HG02588 (cell line): Measurements from ENCODE around the gene SMAD1.

ENCODE experiments used
- ATAC-seq: cut with Tn5 transposase; IDR thresholded peaks from one replicate; pipeline ENCODE4 v1.9.1; 2021; ENCODE audit warnings: mild to moderate bottlenecking, moderate library complexity; ENCODE audit not compliant: unreplicated experiment

Gene SMAD1

GRCh38 chr4:145481164-145481941 lies at the start of gene SMAD1:
SMAD1 (plus strand) TSS chr4:145481853; CDS start chr4:145514614, 32,761 bp downstream.
- ATAC-seq, result peak; percentile 60

GRCh38 chr4:145433684-145434083 lies 48.0 kb upstream of the SMAD1 start:
- no peak for ATAC-seq

GRCh38 chr4:145435646-145436045 lies 46.0 kb upstream of the SMAD1 start:
- no peak for ATAC-seq

GRCh38 chr4:145436114-145436513 lies 45.5 kb upstream of the SMAD1 start:
- ATAC-seq, result no peak

- no peak for ATAC-seq
These were observed 44.9 kb upstream of the SMAD1 start for GRCh38 chr4:145436796-145437195.

- ATAC-seq, result no peak
These were observed 44.2 kb upstream of the SMAD1 start for GRCh38 chr4:145437466-145437865.

GRCh38 chr4:145438298-145438697 lies 43.4 kb upstream of the SMAD1 start:
- ATAC-seq, result no peak

- no peak for ATAC-seq
These were observed 41.2 kb upstream of the SMAD1 start for GRCh38 chr4:145440292-145441007.

- ATAC-seq, result peak; percentile 88
These were observed 35.5 kb upstream of the SMAD1 start for GRCh38 chr4:145446184-145446583.

GRCh38 chr4:145451895-145452294 lies 29.8 kb upstream of the SMAD1 start:
- ATAC-seq, result no peak

GRCh38 chr4:145452447-145453162 lies 29.0 kb upstream of the SMAD1 start:
- ATAC-seq, result no peak

GRCh38 chr4:145453163-145453520 lies 28.5 kb upstream of the SMAD1 start:
- ATAC-seq, result no peak

GRCh38 chr4:145473203-145473602 lies 8.4 kb upstream of the SMAD1 start:
- no peak for ATAC-seq

- ATAC-seq, result no peak
These were observed 1.4 kb upstream of the SMAD1 start for GRCh38 chr4:145480257-145480656.

- no peak for ATAC-seq
These were observed 222 bp downstream of the SMAD1 start for GRCh38 chr4:145481942-145482208.

GRCh38 chr4:145482209-145483037 lies 770 bp downstream of the SMAD1 start:
- peak; percentile 37 for ATAC-seq

- ATAC-seq, result no peak
These were observed 1.9 kb downstream of the SMAD1 start for GRCh38 chr4:145483514-145483913.

- no peak for ATAC-seq
These were observed 2.7 kb downstream of the SMAD1 start for GRCh38 chr4:145484225-145484846.

GRCh38 chr4:145485120-145485519 lies 3.5 kb downstream of the SMAD1 start:
- no peak for ATAC-seq

- no peak for ATAC-seq
These were observed 5.0 kb downstream of the SMAD1 start for GRCh38 chr4:145486603-145487002.

- ATAC-seq, result peak; percentile 95
These were observed 6.0 kb downstream of the SMAD1 start for GRCh38 chr4:145487631-145488030.
